Natural killer cell (primary cell): ENCODE data around the gene CCDC33. TPM values are rescaled to one million over a fixed set of nuclear protein-coding genes. Genes with fewer than 3 reads are reported as not detected.

Experiments
- ATAC-seq, 3 donors: fragments of 150-1000 bp in 2 of 3; fragments of 200-7000 bp in 1 of 3; cut with Tn5 transposase; 1 replicate in 1 of 3; 2 replicates in 2 of 3; pipeline ENCODE4 v1.10.0; 2021; ENCODE audit warnings: mild to moderate bottlenecking in 2 of 3, moderate library complexity in 2 of 3
- DNase-seq, 2 donors: peaks; one replicate each; pipeline versions ENCODE4 v3.0.0 to v3.0.0-alpha.2; 2013 to 2021; ENCODE audit warnings: mixed read lengths in 1 of 2
- H3K27ac ChIP-seq: one replicate; pipeline ENCODE4 v1.5.1; 2013; ENCODE audit warnings: mild to moderate bottlenecking, low read length
- H3K27me3 ChIP-seq: one replicate; pipeline ENCODE4 v1.6.1; 2013; ENCODE audit warnings: low read length; ENCODE audit not compliant: control insufficient read depth, insufficient read depth
- H3K36me3 ChIP-seq: one replicate; pipeline ENCODE4 v1.6.1; 2013; ENCODE audit warnings: low read length; ENCODE audit not compliant: control insufficient read depth, insufficient read depth
- H3K4me1 ChIP-seq: one replicate; pipeline ENCODE4 v1.6.1; 2013; ENCODE audit warnings: low read length; ENCODE audit not compliant: control insufficient read depth, insufficient read depth
- H3K4me3 ChIP-seq: one replicate; pipeline ENCODE4 v1.5.1; 2013; ENCODE audit warnings: low read length
- H3K9me3 ChIP-seq: one replicate; pipeline ENCODE4 v1.6.1; 2013; ENCODE audit warnings: low read length; ENCODE audit not compliant: control insufficient read depth, insufficient read depth
- H3K27ac Mint-ChIP-seq, 2 donors: one replicate each; pipeline ENCODE4 v1.8.0; 2022; ENCODE audit warnings: mild to moderate bottlenecking in 2 of 2, mixed read lengths in 2 of 2, moderate library complexity in 1 of 2
- H3K27me3 Mint-ChIP-seq, 2 donors: one replicate each; pipeline ENCODE4 v1.8.0; 2022; ENCODE audit warnings: low read depth in 2 of 2, mixed read lengths in 2 of 2
- H3K36me3 Mint-ChIP-seq: one replicate; pipeline ENCODE4 v1.8.0; 2022; ENCODE audit warnings: mixed read lengths
- H3K4me1 Mint-ChIP-seq, 2 donors: one replicate each; pipeline ENCODE4 v1.8.0; 2022; ENCODE audit warnings: mixed read lengths in 2 of 2
- H3K4me3 Mint-ChIP-seq: one replicate; pipeline ENCODE4 v1.8.0; 2022; ENCODE audit warnings: mild to moderate bottlenecking, moderate library complexity, mixed read lengths
- H3K9me3 Mint-ChIP-seq, 2 donors: one replicate each; pipeline ENCODE4 v1.8.0; 2022; ENCODE audit warnings: mixed read lengths in 2 of 2
- WGBS: methylation state at CpG from one replicate; pipeline ENCODE4 v1.1.7; 2013; ENCODE audit warnings: missing lambda C conversion rate; ENCODE audit not compliant: insufficient coverage; 5-methylcytosine and 5-hydroxymethylcytosine counted together
- intact Hi-C: fragments of 100-400 bp; cut with micrococcal nuclease; formaldehyde crosslinking; loops from one replicate; pipeline ENCODE4 v1.14.2; 2022
- total RNA-seq, 4 donors: library from RNA; stranded (reverse); fragments of 120-200 nt in 1 of 4; gene quantifications; one replicate each; pipeline versions ENCODE4 v1.2.3 to v1.2.4, GENCODE V29; 2013 to 2022
- TF ChIP-seq, protein P1 (sequence below): fragments of 200-600 bp; IDR thresholded peaks from one replicate; pipeline ENCODE4 v1.8.0; 2022; ENCODE audit warnings: antibody characterized with exemption

Gene CCDC33
- total RNA-seq, 3 donors from 2014 or later (not counting 1 experiment from before 2014, with no cell fraction given): not detected

GRCh38 chr15:74313889-74314288, 77.8 kb downstream of the CCDC33 start:
- Mint-ChIP-seq H3K4me3 (no peak overlapping the region), H3K36me3 (no peaks in the 10 kb centered on the region), H3K27ac (peak overlapping the region in 1 of 2 donors; percentile 5), H3K4me1 (peaks cover 15 to 29% of the 10 kb centered on the region in 2 donors), H3K27me3 (no peaks in the 10 kb centered on the region), H3K9me3 (no peaks in the 10 kb centered on the region)
- ATAC-seq (no peak), DNase-seq (no peak)
- Histone ChIP-seq H3K4me1 (peaks cover 43% of the 10 kb centered on the region), H3K36me3 (no peaks in the 10 kb centered on the region), H3K4me3 (no peak overlapping the region), H3K9me3 (no peaks in the 10 kb centered on the region), H3K27ac (peak overlapping the region; percentile 69), H3K27me3 (no peaks in the 10 kb centered on the region)
- 86% methylated on average over 6 of the region's 7 CpGs for WGBS
- TF ChIP-seq, protein P1, sequence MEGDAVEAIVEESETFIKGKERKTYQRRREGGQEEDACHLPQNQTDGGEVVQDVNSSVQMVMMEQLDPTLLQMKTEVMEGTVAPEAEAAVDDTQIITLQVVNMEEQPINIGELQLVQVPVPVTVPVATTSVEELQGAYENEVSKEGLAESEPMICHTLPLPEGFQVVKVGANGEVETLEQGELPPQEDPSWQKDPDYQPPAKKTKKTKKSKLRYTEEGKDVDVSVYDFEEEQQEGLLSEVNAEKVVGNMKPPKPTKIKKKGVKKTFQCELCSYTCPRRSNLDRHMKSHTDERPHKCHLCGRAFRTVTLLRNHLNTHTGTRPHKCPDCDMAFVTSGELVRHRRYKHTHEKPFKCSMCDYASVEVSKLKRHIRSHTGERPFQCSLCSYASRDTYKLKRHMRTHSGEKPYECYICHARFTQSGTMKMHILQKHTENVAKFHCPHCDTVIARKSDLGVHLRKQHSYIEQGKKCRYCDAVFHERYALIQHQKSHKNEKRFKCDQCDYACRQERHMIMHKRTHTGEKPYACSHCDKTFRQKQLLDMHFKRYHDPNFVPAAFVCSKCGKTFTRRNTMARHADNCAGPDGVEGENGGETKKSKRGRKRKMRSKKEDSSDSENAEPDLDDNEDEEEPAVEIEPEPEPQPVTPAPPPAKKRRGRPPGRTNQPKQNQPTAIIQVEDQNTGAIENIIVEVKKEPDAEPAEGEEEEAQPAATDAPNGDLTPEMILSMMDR: no peak
- intact Hi-C loops: no loop called here

- Mint-ChIP-seq H3K27ac (peak overlapping the region; percentile 4 to 78), H3K9me3 (no peaks in the 10 kb centered on the region), H3K4me1 (peaks cover 15 to 29% of the 10 kb centered on the region in 2 donors), H3K4me3 (peak overlapping the region; percentile 32), H3K27me3 (no peaks in the 10 kb centered on the region), H3K36me3 (no peaks in the 10 kb centered on the region)
- no peaks in the 10 kb centered on the region for H3K27me3 ChIP-seq
- intact Hi-C loops: no loop called here
- H3K36me3 ChIP-seq: no peaks in the 10 kb centered on the region
- H3K4me1 ChIP-seq: peaks cover 46% of the 10 kb centered on the region
- TF ChIP-seq, protein P1: no peak
- H3K27ac ChIP-seq: peak overlapping the region; percentile 69
- no peak overlapping the region for H3K4me3 ChIP-seq
- no peaks in the 10 kb centered on the region for H3K9me3 ChIP-seq
- ATAC-seq (peak; percentile 45 to 60 (median 56)), DNase-seq (peak in 1 of 2 donors; percentile 63)
- WGBS: 61% methylated on average over 13 of the region's 13 CpGs
These were observed 78.8 kb downstream of the CCDC33 start for GRCh38 chr15:74314795-74315438.

DNA sequence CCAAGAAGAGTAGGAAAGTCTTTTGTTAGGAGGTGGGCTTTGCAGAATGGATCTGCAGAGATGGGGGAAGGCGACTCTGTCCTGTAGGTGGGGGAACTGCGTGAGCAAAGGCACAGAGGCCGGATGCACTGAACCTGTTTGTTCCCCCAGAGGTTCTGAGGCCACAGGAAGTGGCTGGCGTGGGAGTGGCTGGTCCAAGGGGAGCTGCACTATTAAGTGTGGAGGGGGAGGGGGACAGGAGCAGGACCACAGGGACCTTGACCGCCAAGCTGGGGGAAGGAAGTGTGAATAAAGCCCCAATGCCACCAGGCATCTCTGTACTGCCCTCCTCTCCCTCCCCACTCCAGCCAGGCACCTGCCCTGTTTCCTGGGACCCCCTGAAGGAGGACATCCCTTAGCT, 79.5 kb downstream of the CCDC33 start:
- Histone ChIP-seq H3K4me1 (peaks cover 53% of the 10 kb centered on the region), H3K27ac (peak overlapping the region; percentile 69), H3K36me3 (no peaks in the 10 kb centered on the region), H3K27me3 (no peaks in the 10 kb centered on the region), H3K4me3 (no peak overlapping the region), H3K9me3 (no peaks in the 10 kb centered on the region)
- DNase-seq (peak in 1 of 2 donors; percentile 32), ATAC-seq (peak; percentile 27 to 66 (median 42))
- Mint-ChIP-seq H3K4me1 (peaks cover 15 to 29% of the 10 kb centered on the region in 2 donors), H3K36me3 (no peaks in the 10 kb centered on the region), H3K27me3 (no peaks in the 10 kb centered on the region), H3K4me3 (peak overlapping the region; percentile 32), H3K9me3 (no peaks in the 10 kb centered on the region), H3K27ac (peak overlapping the region; percentile 4 to 78)
- 4% methylated on average over 5 of the region's 5 CpGs for WGBS
- intact Hi-C loops: no loop called here
- TF ChIP-seq, protein P1: no peak

GRCh38 chr15:74316141-74316540, 80.0 kb downstream of the CCDC33 start:
- H3K36me3 ChIP-seq: no peaks in the 10 kb centered on the region
- peaks cover 53% of the 10 kb centered on the region for H3K4me1 ChIP-seq
- H3K4me3 ChIP-seq: no peak overlapping the region
- Mint-ChIP-seq H3K4me3 (no peak overlapping the region), H3K36me3 (no peaks in the 10 kb centered on the region), H3K4me1 (peaks cover 15 to 29% of the 10 kb centered on the region in 2 donors), H3K27me3 (no peaks in the 10 kb centered on the region), H3K9me3 (no peaks in the 10 kb centered on the region), H3K27ac (peak overlapping the region in 1 of 2 donors; percentile 78)
- H3K9me3 ChIP-seq: no peaks in the 10 kb centered on the region
- intact Hi-C loops: no loop called here
- DNase-seq: no peak
- WGBS: 69% methylated on average over 13 of the region's 13 CpGs
- no peak for ATAC-seq
- H3K27me3 ChIP-seq: no peaks in the 10 kb centered on the region
- TF ChIP-seq, protein P1: no peak
- H3K27ac ChIP-seq: peak overlapping the region; percentile 69
